HuH-7 (cell line): ENCODE measurements around the gene TKTL1.

Source experiments
- DNase-seq: peaks from one replicate; pipeline ENCODE4 v3.0.0; 2011; ENCODE audit warnings: low spot score

Gene TKTL1

DNA sequence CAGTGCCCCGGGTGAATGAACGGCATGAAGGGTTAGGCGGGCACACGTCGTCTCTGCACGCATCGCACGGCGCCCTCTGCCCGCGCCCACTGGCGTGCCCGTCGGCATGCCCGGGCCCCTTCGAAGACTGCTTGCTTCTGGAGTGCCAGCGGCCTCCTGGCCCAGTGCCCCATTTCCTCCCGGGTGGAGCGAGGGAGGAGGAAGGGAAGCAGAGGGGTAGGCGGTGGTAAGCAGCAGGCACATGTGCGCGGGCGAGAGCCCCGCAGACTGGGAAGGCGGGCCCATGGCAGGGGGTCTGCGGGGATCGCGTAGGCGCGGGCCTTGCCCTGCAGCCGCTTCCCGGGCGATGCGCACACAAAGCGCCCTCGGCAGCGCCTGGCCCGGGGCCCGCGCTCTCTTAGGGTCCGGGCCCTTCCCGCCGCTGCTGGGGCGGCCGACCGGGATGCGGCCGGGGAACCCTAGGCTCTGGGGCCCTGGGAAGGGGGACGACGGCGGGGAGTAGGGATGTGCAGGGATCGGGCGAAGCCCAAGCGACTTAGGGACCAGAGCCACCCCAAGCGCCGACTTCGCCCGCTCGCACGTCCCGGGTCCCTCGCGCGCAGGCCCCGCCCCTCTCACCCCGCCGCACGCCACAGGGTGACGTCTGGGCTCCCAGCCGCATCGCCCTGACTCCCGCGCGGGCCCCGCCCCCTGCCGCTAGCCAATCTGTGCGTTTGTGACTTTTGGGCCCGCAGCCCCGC is 82.6 kb downstream of the TKTL1 start:
- DNase-seq: peak; percentile 87

DNA sequence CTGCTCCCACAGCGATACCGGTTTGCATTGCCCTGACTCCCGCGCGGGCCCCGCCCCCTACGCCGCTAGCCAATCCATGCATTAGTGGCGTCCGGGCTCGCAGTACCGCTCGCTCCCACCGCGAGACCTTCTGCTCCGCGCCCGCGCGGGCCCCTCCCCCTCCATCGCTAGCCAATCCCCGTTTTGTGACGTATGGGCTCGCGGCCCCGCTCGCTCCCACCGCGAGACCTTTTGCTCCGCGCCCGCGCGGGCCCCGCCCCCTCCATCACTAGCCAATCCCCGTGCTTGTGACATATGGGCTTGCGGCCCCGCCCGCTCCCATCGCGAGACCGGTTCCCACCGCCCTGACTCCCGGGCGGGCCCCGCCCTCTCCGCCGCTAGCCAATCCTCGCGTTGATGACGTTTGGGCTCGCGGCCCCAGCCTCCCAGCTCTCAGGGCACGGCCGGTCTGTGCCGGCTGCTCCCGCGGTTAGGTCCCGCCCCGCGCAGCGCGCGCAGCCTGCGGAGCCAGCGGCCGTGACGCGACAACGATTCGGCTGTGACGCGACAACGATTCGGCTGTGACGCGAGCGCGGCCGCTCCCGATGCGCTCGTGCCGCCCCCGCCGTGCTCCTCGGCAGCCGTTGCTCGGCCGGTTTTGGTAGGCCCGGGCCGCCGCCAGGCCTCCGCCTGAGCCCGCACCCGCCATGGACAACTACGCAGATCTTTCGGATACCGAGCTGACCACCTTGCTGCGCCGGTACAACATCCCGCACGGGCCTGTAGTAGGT is 83.4 kb downstream of the TKTL1 start, which contains the start of gene EMD:
TSS of gene EMD (plus strand) at position 497 of the 770 bp plus-strand sequence. CDS start at position 687, 190 bp downstream.
- peak; percentile 91 for DNase-seq

- DNase-seq: no peak
Observed at GRCh38 chrX:154379569-154379951, 84.0 kb downstream of the TKTL1 start.
